Caco-2 (cell line): ENCODE results near the gene ARHGAP30. TPM values are rescaled to one million over a fixed set of nuclear protein-coding genes. Genes with fewer than 3 reads are reported as not detected.

Source experiments
- BruUV-seq: library from RNA; stranded (reverse); fragments of 400-500 nt; replicated peaks from 2 replicates; lab custom pipeline; 2021; lab: Mats Ljungman, UMichigan
- CTCF ChIA-PET: fragments of 300-600 bp; sonication (Branson Sonifier 250); formaldehyde crosslinking; loops from one replicate; lab custom pipeline; 2022; ENCODE audit warnings: antibody characterized with exemption; lab: Charles Lee
- POLR2A ChIA-PET: fragments of 300-600 bp; sonication (Branson Sonifier 250); formaldehyde crosslinking; loops from one replicate; lab custom pipeline; 2022; ENCODE audit warnings: antibody characterized with exemption; lab: Charles Lee
- DNase-seq, 2 experiments: peaks; one replicate each; pipeline versions ENCODE4 v3.0.0 to v3.0.0-alpha.2; 2020 to 2022
- H3K27me3 ChIP-seq: replicated peaks from 2 replicates; pipeline ENCODE4 v1.6.0; 2011; ENCODE audit warnings: low read length; ENCODE audit not compliant: control insufficient read depth, insufficient read depth
- H3K36me3 ChIP-seq: 2 replicates; pipeline ENCODE4 v1.5.1; 2011; ENCODE audit warnings: low read length; ENCODE audit not compliant: control insufficient read depth, insufficient read depth
- H3K4me1 ChIP-seq: fragments of 250-450 bp; sonication (Bioruptor Pico); 2 replicates; pipeline ENCODE4 v1.5.1; 2020; ENCODE audit warnings: mild to moderate bottlenecking
- H3K4me3 ChIP-seq: 2 replicates; pipeline ENCODE4 v1.5.1; 2011; ENCODE audit warnings: low read depth, mild to moderate bottlenecking, control low read depth, low read length
- H3K9me3 ChIP-seq: fragments of 250-450 bp; sonication (Bioruptor Pico); 2 replicates; pipeline ENCODE4 v1.5.1; 2020; ENCODE audit warnings: mild to moderate bottlenecking, moderate library complexity
- H3K27ac Mint-ChIP-seq: one replicate; pipeline ENCODE4 v1.8.0; 2022; ENCODE audit warnings: mixed read lengths; ENCODE audit not compliant: unreplicated experiment
- H3K27me3 Mint-ChIP-seq: one replicate; pipeline ENCODE4 v1.8.0; 2022; ENCODE audit warnings: mixed read lengths; ENCODE audit not compliant: insufficient read depth, unreplicated experiment
- H3K36me3 Mint-ChIP-seq: one replicate; pipeline ENCODE4 v1.8.0; 2022; ENCODE audit warnings: mild to moderate bottlenecking, mixed read lengths; ENCODE audit not compliant: insufficient read depth, unreplicated experiment
- H3K4me1 Mint-ChIP-seq: one replicate; pipeline ENCODE4 v1.8.0; 2022; ENCODE audit warnings: low read depth, mixed read lengths; ENCODE audit not compliant: unreplicated experiment
- H3K4me3 Mint-ChIP-seq: one replicate; pipeline ENCODE4 v1.8.0; 2022; ENCODE audit warnings: mild to moderate bottlenecking, moderate library complexity, mixed read lengths; ENCODE audit not compliant: unreplicated experiment
- H3K9me3 Mint-ChIP-seq: one replicate; pipeline ENCODE4 v1.8.0; 2022; ENCODE audit warnings: mixed read lengths; ENCODE audit not compliant: unreplicated experiment
- CTCF ChIP-seq, 2 experiments: fragments of 200-600 bp in 1 of 2; IDR thresholded peaks; 1 replicate in 1 of 2; 2 replicates in 1 of 2; pipeline versions ENCODE4 v1.5.1 to v1.8.0; 2011 to 2022; ENCODE audit warnings: antibody characterized with exemption in 1 of 2, control low read depth in 1 of 2, inconsistent platforms in 1 of 2, low read depth in 1 of 2, low read length in 1 of 2, mild to moderate bottlenecking in 1 of 2, moderate library complexity in 1 of 2; ENCODE audit not compliant: insufficient read depth in 1 of 2, severe bottlenecking in 1 of 2, unreplicated experiment in 1 of 2
- intact Hi-C: fragments of 100-400 bp; cut with micrococcal nuclease; formaldehyde crosslinking; loops from one replicate; pipeline ENCODE4 v1.10.0; 2022; ENCODE audit not compliant: unreplicated experiment
- total RNA-seq: library from RNA; stranded (reverse); gene quantifications from 2 replicates; pipeline ENCODE4 v1.2.3, GENCODE V29; 2022

Gene ARHGAP30
- total RNA-seq, 1 experiment from 2014 or later: not detected

GRCh38 chr1:161080441-161081405, 11.0 kb upstream of the ARHGAP30 start:
- POLR2A ChIA-PET: no interaction called here
- H3K27ac Mint-ChIP-seq: no peak overlapping the region
- no peaks in the 10 kb centered on the region for H3K27me3 ChIP-seq
- TF ChIP-seq CTCF (IDR thresholded peaks at IDR 0.05; ENCODE audit: insufficient read depth in 1 of 2, low read depth in 1 of 2, low read length in 1 of 2, severe bottlenecking in 1 of 2, unreplicated experiment in 1 of 2): no peak
- no peaks in the 10 kb centered on the region for H3K9me3 ChIP-seq
- intact Hi-C loops: no loop called here
- H3K4me3 ChIP-seq: no peak overlapping the region
- BruUV-seq: no TSS peak
- H3K4me1 ChIP-seq: peaks cover 43% of the 10 kb centered on the region
- H3K4me3 Mint-ChIP-seq: no peak overlapping the region
- H3K4me1 Mint-ChIP-seq: peaks cover 37% of the 10 kb centered on the region
- H3K9me3 Mint-ChIP-seq: no peaks in the 10 kb centered on the region
- CTCF ChIA-PET: interaction anchor here (1.2 kb wide), 1 partner anchor 13 kb away, joined by 6 read pairs; no protein-coding TSS in a partner anchor
- DNase-seq: no peak
- H3K27me3 Mint-ChIP-seq: no peaks in the 10 kb centered on the region
- H3K36me3 ChIP-seq: no peaks in the 10 kb centered on the region
- H3K36me3 Mint-ChIP-seq: peaks cover 7% of the 10 kb centered on the region

- Histone ChIP-seq H3K9me3 (no peaks in the 10 kb centered on the region), H3K36me3 (no peaks in the 10 kb centered on the region), H3K4me3 (no peak overlapping the region), H3K27me3 (no peaks in the 10 kb centered on the region), H3K4me1 (peaks cover 34% of the 10 kb centered on the region)
- Mint-ChIP-seq H3K9me3 (no peaks in the 10 kb centered on the region), H3K4me3 (no peak overlapping the region), H3K4me1 (peaks cover 28% of the 10 kb centered on the region), H3K27ac (no peak overlapping the region), H3K36me3 (peaks cover 7% of the 10 kb centered on the region), H3K27me3 (no peaks in the 10 kb centered on the region)
- BruUV-seq: no TSS peak
- TF ChIP-seq CTCF (IDR thresholded peaks at IDR 0.05; ENCODE audit: insufficient read depth in 1 of 2, low read depth in 1 of 2, low read length in 1 of 2, severe bottlenecking in 1 of 2, unreplicated experiment in 1 of 2): no peak
- POLR2A ChIA-PET: no interaction called here
- CTCF ChIA-PET: interaction anchor here (1.2 kb wide), 1 partner anchor 14 kb away, joined by 6 read pairs; no protein-coding TSS in a partner anchor
- intact Hi-C loops: no loop called here
- DNase-seq: no peak
Measured at GRCh38 chr1:161079436-161080110, 9.9 kb upstream of the ARHGAP30 start.

- no peak for DNase-seq
- Mint-ChIP-seq H3K9me3 (no peaks in the 10 kb centered on the region), H3K27me3 (no peaks in the 10 kb centered on the region), H3K36me3 (peaks cover 4% of the 10 kb centered on the region), H3K4me3 (no peak overlapping the region), H3K27ac (no peak overlapping the region), H3K4me1 (peaks cover 14% of the 10 kb centered on the region)
- BruUV-seq: no TSS peak
- H3K27me3 ChIP-seq: no peaks in the 10 kb centered on the region
- no peaks in the 10 kb centered on the region for H3K36me3 ChIP-seq
- no peak for TF ChIP-seq CTCF (IDR thresholded peaks at IDR 0.05; ENCODE audit: insufficient read depth in 1 of 2, low read depth in 1 of 2, low read length in 1 of 2, severe bottlenecking in 1 of 2, unreplicated experiment in 1 of 2)
- H3K4me1 ChIP-seq: peaks cover 12% of the 10 kb centered on the region
- H3K9me3 ChIP-seq: no peaks in the 10 kb centered on the region
- intact Hi-C loops: no loop called here
- no peak overlapping the region for H3K4me3 ChIP-seq
- ChIA-PET POLR2A (no interaction called here), CTCF (no interaction called here)
Measured at GRCh38 chr1:161077426-161077825, 7.7 kb upstream of the ARHGAP30 start.
